Rectal smooth muscle tissue (tissue), 1 donor: ENCODE results near the gene SLIT1.
A peak's percentile ranks its signal among the peaks of the same experiment; 100 is the strongest.

Source experiments
- H3K27ac ChIP-seq: one replicate; pipeline ENCODE4 v1.7.0; 2013; ENCODE audit warnings: low read depth, low read length, inconsistent platforms
- H3K27me3 ChIP-seq: one replicate; pipeline ENCODE4 v1.7.0; 2013; ENCODE audit warnings: low read length; ENCODE audit not compliant: control insufficient read depth, insufficient read depth
- H3K36me3 ChIP-seq: one replicate; pipeline ENCODE4 v1.7.0; 2013; ENCODE audit warnings: low read length; ENCODE audit not compliant: control insufficient read depth, insufficient read depth
- H3K4me1 ChIP-seq: one replicate; pipeline ENCODE4 v1.7.0; 2013; ENCODE audit warnings: low read length; ENCODE audit not compliant: control insufficient read depth, insufficient read depth
- H3K4me3 ChIP-seq: one replicate; pipeline ENCODE4 v1.7.0; 2013; ENCODE audit warnings: low read length
- H3K9ac ChIP-seq: one replicate; pipeline ENCODE4 v1.7.0; 2013; ENCODE audit warnings: low read length

Gene SLIT1

GRCh38 chr10:97185326-97186058 lies at the start of gene SLIT1:
Gene SLIT1 (minus strand): TSS chr10:97185959. CDS start chr10:97185674, 285 bp downstream.
- Histone ChIP-seq H3K27ac (no peak within 1 kb of the TSS), H3K9ac (no peak within 1 kb of the TSS), H3K4me3 (peak within 1 kb of the TSS; percentile 17), H3K4me1 (no peaks in the 10 kb centered on the region), H3K27me3 (peaks cover 24% of the 10 kb centered on the region), H3K36me3 (no peaks in the 10 kb centered on the region)

GRCh38 chr10:97235353-97235752 lies 49.6 kb upstream of the SLIT1 start:
- no peak overlapping the region for H3K27ac ChIP-seq
- H3K4me1 ChIP-seq: no peaks in the 10 kb centered on the region
- H3K27me3 ChIP-seq: no peaks in the 10 kb centered on the region
- H3K36me3 ChIP-seq: no peaks in the 10 kb centered on the region
- no peak overlapping the region for H3K9ac ChIP-seq
- H3K4me3 ChIP-seq: no peak overlapping the region

DNA sequence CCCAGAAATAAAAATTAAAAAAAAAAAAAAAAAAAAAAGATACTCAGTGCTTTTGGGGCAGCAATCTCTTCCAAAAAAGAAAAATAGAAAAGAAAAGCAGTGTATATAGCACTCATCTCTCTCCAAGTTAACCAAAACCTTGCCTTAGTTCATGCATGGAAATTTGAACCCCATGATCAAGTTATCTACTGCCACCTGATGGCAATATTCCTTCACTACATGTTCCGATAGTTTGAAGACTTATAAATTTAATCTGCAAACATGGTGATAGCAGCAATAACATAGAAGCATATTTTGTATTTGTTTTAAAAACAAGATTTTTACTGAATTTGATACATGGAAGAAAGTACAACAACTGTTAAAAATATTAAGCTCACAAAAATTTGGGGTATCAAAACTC lies 48.6 kb upstream of the SLIT1 start:
- Histone ChIP-seq H3K9ac (no peak overlapping the region), H3K27ac (no peak overlapping the region), H3K4me3 (no peak overlapping the region), H3K36me3 (no peaks in the 10 kb centered on the region), H3K4me1 (no peaks in the 10 kb centered on the region), H3K27me3 (no peaks in the 10 kb centered on the region)

DNA sequence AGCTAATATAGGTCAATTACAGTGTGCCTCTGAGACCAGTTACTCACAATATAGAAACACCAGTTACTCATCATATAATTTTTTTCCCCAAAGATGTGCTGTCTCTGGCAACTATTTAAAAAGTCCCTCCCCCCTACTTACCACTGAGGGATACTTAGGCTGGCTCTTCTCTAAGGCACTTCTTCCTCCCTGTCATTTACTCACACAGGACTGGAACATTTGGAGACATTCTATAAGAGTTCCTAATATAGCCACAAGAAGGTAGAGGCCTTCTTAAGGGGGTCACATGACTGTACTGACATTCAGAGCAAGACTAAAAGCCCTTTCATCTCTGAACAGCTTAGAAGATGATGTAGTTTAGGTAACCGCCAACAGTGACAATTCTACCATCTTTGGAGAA lies 44.4 kb upstream of the SLIT1 start:
- no peaks in the 10 kb centered on the region for H3K36me3 ChIP-seq
- H3K9ac ChIP-seq: no peak overlapping the region
- no peaks in the 10 kb centered on the region for H3K27me3 ChIP-seq
- no peak overlapping the region for H3K4me3 ChIP-seq
- H3K4me1 ChIP-seq: no peaks in the 10 kb centered on the region
- H3K27ac ChIP-seq: no peak overlapping the region

- Histone ChIP-seq H3K4me3 (no peak overlapping the region), H3K36me3 (no peaks in the 10 kb centered on the region), H3K4me1 (no peaks in the 10 kb centered on the region), H3K27ac (no peak overlapping the region), H3K9ac (no peak overlapping the region), H3K27me3 (no peaks in the 10 kb centered on the region)
Observed at GRCh38 chr10:97229322-97230015, 43.7 kb upstream of the SLIT1 start.

DNA sequence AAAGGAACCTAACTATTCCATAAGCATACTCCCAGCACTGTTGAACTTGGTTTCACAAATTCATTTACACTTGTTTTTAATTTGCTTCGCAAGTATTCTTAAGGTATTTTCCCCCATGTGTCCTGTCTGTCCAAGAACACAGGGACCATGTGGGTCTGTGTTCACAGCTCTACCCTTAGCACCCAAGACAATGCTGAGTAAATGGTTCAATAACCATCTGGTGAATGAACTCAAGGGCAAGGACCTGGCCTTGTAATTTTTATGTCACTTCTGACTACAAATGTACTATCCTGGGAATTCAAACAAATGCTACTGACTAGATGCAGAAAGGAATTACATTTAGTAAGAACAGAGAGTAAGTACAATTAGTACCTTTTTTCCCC lies 43.0 kb upstream of the SLIT1 start:
- Histone ChIP-seq H3K4me3 (no peak overlapping the region), H3K27me3 (no peaks in the 10 kb centered on the region), H3K36me3 (no peaks in the 10 kb centered on the region), H3K9ac (no peak overlapping the region), H3K27ac (no peak overlapping the region), H3K4me1 (no peaks in the 10 kb centered on the region)

- Histone ChIP-seq H3K36me3 (no peaks in the 10 kb centered on the region), H3K27me3 (no peaks in the 10 kb centered on the region)
Observed at GRCh38 chr10:97228130-97228774, 42.5 kb upstream of the SLIT1 start.

DNA sequence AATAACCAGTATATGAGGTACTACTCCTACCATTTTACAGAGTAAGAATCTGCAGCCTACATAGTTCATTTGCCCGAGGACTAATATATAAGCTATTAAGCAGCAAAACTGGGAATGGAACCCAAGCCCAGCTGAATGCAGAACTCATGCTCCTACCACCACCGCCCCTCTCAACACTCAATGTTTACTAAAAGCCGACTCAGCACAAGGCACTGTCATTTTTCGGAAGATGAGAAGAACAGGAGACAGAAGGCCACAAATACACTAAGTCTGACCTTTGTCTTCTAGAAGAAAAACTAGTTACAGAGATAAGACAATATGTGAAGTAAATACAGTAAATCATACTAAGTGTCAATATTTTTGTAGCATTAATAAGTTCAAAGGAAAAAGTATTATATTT lies 40.6 kb upstream of the SLIT1 start:
- Histone ChIP-seq H3K9ac (no peak overlapping the region), H3K27me3 (no peaks in the 10 kb centered on the region), H3K27ac (no peak overlapping the region), H3K4me1 (no peaks in the 10 kb centered on the region), H3K36me3 (no peaks in the 10 kb centered on the region), H3K4me3 (no peak overlapping the region)

More at GRCh38 chr10:97228130-97228774, 42.5 kb upstream of the SLIT1 start:
- H3K4me1 ChIP-seq: no peaks in the 10 kb centered on the region
- H3K27ac ChIP-seq: no peak overlapping the region
- no peak overlapping the region for H3K4me3 ChIP-seq
- no peak overlapping the region for H3K9ac ChIP-seq

DNA sequence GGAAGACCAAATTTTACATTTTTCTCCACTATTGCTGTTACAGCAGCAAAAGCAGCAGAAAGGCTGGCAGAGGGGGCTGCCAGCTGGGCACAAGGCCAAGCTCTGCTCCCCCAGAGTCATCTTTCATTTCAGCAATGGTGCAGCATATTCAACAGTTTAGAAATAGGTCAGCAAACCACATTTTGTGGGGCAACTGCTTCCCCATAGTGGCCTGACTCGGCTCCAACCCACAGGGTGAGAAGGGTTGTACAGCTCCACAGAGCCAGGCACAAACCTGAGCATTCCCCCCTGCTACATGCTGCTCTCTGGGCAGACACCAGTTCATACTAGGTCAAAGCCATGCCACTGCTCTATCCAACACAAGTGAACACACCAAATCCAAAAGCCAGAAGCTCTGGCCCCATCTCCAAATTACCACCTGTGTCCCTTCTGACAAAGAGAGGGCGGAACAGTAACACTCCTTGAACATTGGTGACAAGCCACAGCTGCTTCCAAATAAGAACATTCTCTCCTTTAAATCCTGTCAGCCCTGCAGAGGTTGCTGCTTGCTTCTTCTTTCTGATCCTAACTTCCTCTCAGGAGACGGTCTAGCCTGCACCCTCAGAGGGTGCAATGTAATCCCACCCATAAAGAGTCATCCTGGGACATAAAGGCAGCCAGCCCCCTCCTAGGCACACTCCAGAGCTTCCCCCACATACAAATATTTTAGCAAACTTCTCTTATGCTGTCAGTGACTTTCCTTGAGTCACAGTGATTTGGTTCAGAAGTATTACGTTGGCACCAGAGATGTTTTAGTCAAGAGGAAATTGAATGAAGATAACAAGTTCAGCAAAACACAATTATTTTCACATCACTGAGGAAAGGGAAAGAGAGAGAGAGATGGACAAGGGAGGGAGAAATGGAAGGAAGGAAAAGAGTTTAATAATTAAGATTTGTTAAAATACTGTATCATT lies 39.0 kb upstream of the SLIT1 start:
- H3K9ac ChIP-seq: no peak overlapping the region
- no peak overlapping the region for H3K4me3 ChIP-seq
- H3K27ac ChIP-seq: no peak overlapping the region
- H3K36me3 ChIP-seq: no peaks in the 10 kb centered on the region
- no peaks in the 10 kb centered on the region for H3K4me1 ChIP-seq
- H3K27me3 ChIP-seq: no peaks in the 10 kb centered on the region

GRCh38 chr10:97222326-97222961 lies 36.7 kb upstream of the SLIT1 start:
- no peaks in the 10 kb centered on the region for H3K4me1 ChIP-seq
- no peak overlapping the region for H3K9ac ChIP-seq
- H3K27me3 ChIP-seq: no peaks in the 10 kb centered on the region
- no peak overlapping the region for H3K4me3 ChIP-seq
- H3K27ac ChIP-seq: no peak overlapping the region
- no peaks in the 10 kb centered on the region for H3K36me3 ChIP-seq

DNA sequence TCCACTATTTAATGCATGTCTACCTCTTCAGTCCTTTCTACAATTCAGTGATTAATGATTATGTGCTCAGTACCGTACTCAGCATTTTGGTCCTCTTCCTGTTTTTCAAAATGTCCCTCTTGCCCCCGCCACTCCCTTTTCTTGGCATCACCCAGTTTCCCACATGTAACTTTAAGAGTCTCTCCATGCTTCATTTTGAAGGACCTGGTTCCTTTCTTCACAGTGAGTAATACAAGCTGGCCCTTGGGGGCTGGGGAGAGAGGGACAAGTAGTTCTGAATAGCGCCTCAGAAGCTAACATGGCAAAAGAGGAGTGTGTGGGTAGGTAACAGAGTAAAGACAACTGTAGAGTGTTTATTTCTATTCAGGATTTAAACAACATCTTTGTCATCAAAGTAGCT lies 34.6 kb upstream of the SLIT1 start:
- Histone ChIP-seq H3K4me1 (no peaks in the 10 kb centered on the region), H3K27ac (no peak overlapping the region), H3K4me3 (no peak overlapping the region), H3K36me3 (no peaks in the 10 kb centered on the region), H3K9ac (no peak overlapping the region), H3K27me3 (no peaks in the 10 kb centered on the region)
